DOHH2 (cell line): ENCODE data around the gene PLA2G4E.

Source experiments
- H3F3A ChIP-seq: fragments of 200-600 bp; sonication (generic), shearing (Covaris generic); 2 replicates; pipeline ENCODE4 v1.6.0; 2016; ENCODE audit warnings: antibody characterized with exemption, mild to moderate bottlenecking; ENCODE audit not compliant: control insufficient read depth, insufficient read depth
- H3K27ac ChIP-seq: fragments of 200-600 bp; sonication (generic); 2 replicates; pipeline ENCODE4 v1.5.1; 2014; ENCODE audit warnings: low read depth, mild to moderate bottlenecking, low read length, moderate library complexity
- H3K27me3 ChIP-seq: fragments of 200-600 bp; sonication (generic); 2 replicates; pipeline ENCODE4 v1.6.1; 2014; ENCODE audit warnings: mild to moderate bottlenecking, low read length, mixed read lengths; ENCODE audit not compliant: control insufficient read depth
- H3K36me3 ChIP-seq: fragments of 200-600 bp; sonication (generic); 2 replicates; pipeline ENCODE4 v1.6.1; 2014; ENCODE audit warnings: mild to moderate bottlenecking, low read length, moderate library complexity, mixed read lengths; ENCODE audit not compliant: control insufficient read depth
- H3K4me1 ChIP-seq: fragments of 200-600 bp; sonication (generic); 2 replicates; pipeline ENCODE4 v1.6.1; 2014; ENCODE audit warnings: mild to moderate bottlenecking, low read length, mixed read lengths; ENCODE audit not compliant: control insufficient read depth
- H3K4me2 ChIP-seq: fragments of 200-600 bp; sonication (generic); 2 replicates; pipeline ENCODE4 v1.6.0; 2014; ENCODE audit warnings: mild to moderate bottlenecking, low read length, moderate library complexity
- H3K4me3 ChIP-seq: fragments of 200-600 bp; sonication (generic); 2 replicates; pipeline ENCODE4 v1.5.1; 2014; ENCODE audit warnings: mild to moderate bottlenecking, low read length, mixed read lengths
- H3K79me2 ChIP-seq: fragments of 200-600 bp; sonication (generic); 2 replicates; pipeline ENCODE4 v1.6.1; 2014; ENCODE audit warnings: mild to moderate bottlenecking, low read length, mixed read lengths; ENCODE audit not compliant: control insufficient read depth
- H3K9me2 ChIP-seq: fragments of 200-600 bp; sonication (generic); replicated peaks from 2 replicates; pipeline ENCODE4 v1.6.1; 2014; ENCODE audit warnings: mild to moderate bottlenecking, low read length, mixed read lengths; ENCODE audit not compliant: control insufficient read depth
- H3K9me3 ChIP-seq: fragments of 200-600 bp; sonication (generic); 2 replicates; pipeline ENCODE4 v1.6.1; 2014; ENCODE audit warnings: antibody characterized with exemption, low read length, mixed read lengths; ENCODE audit not compliant: control insufficient read depth, insufficient read depth
- H4K20me1 ChIP-seq: fragments of 200-600 bp; sonication (generic); 2 replicates; pipeline ENCODE4 v1.6.0; 2014; ENCODE audit warnings: low read depth, mild to moderate bottlenecking, antibody characterized with exemption, low read length, moderate library complexity; ENCODE audit not compliant: control insufficient read depth, insufficient read depth
- EZH2phosphoT487 ChIP-seq: fragments of 200-600 bp; sonication (generic); IDR thresholded peaks from 2 replicates; pipeline ENCODE4 v1.6.1; 2017; ENCODE audit warnings: borderline replicate concordance, mild to moderate bottlenecking, antibody characterized with exemption, low read length, moderate library complexity, mixed read lengths
- TF ChIP-seq, protein P1 (sequence below): fragments of 200-600 bp; sonication (generic); IDR thresholded peaks from one replicate; pipeline ENCODE4 v1.5.1; 2014; ENCODE audit warnings: antibody characterized with exemption, mild to moderate bottlenecking, low read depth, low read length; ENCODE audit not compliant: poor library complexity, severe bottlenecking

PLA2G4E gene

DNA sequence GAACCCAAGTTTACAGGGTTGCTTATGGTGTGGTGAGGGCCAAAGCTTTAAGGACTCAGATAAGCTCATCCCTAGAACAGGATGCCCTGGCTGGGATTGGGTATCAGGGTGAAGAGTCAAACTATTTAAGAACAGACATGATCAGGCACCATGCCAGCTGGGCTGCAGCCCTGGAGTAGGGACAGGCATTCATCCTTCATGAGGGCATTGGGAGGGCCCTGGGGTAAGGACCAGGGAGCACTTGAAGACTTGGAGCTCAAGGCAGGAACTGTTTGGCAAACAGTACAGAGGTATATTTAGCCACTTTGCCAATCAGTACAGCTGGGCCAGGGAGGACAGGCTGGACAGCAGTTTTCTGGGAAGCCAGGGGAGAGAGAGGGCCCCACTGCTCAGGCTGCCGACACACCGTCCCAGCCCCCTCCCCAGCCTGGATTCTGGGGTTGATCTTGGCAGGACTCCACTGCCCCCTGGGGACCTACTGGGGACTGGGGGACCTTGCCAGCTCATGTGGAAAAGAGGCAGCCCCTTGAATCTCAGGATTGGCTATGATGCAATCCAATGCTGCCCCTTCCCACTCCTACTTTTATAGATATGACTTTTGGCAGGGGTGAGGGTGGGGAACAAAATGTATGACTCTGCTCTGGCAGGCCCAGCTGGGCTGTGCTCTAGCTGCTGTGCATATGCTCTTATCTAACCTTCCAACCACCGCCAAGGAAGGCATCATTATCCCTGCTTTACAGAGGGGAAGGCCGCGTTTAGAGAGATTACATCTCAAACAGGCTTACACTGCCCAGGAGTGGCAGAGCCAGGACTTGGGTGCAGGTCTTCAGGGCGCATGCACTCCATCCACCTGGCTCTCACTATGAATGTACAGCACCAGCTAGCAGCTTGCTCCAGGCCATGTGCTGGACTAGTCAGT is 2.3 kb downstream of the PLA2G4E start:
- Histone ChIP-seq H3K27ac (no peak overlapping the region), H3K27me3 (peaks cover 18% of the 10 kb centered on the region), H3K9me3 (no peaks in the 10 kb centered on the region), H3K4me3 (no peak overlapping the region), H3K36me3 (no peaks in the 10 kb centered on the region), H3K4me2 (no peak overlapping the region), H3K9me2 (no peaks in the 10 kb centered on the region), H3K79me2 (no peaks in the 10 kb centered on the region), H3F3A (no peaks in the 10 kb centered on the region), H4K20me1 (no peaks in the 10 kb centered on the region), H3K4me1 (no peaks in the 10 kb centered on the region)
- no peak for TF ChIP-seq EZH2phosphoT487
- TF ChIP-seq, protein P1, sequence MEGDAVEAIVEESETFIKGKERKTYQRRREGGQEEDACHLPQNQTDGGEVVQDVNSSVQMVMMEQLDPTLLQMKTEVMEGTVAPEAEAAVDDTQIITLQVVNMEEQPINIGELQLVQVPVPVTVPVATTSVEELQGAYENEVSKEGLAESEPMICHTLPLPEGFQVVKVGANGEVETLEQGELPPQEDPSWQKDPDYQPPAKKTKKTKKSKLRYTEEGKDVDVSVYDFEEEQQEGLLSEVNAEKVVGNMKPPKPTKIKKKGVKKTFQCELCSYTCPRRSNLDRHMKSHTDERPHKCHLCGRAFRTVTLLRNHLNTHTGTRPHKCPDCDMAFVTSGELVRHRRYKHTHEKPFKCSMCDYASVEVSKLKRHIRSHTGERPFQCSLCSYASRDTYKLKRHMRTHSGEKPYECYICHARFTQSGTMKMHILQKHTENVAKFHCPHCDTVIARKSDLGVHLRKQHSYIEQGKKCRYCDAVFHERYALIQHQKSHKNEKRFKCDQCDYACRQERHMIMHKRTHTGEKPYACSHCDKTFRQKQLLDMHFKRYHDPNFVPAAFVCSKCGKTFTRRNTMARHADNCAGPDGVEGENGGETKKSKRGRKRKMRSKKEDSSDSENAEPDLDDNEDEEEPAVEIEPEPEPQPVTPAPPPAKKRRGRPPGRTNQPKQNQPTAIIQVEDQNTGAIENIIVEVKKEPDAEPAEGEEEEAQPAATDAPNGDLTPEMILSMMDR = no peak

DNA sequence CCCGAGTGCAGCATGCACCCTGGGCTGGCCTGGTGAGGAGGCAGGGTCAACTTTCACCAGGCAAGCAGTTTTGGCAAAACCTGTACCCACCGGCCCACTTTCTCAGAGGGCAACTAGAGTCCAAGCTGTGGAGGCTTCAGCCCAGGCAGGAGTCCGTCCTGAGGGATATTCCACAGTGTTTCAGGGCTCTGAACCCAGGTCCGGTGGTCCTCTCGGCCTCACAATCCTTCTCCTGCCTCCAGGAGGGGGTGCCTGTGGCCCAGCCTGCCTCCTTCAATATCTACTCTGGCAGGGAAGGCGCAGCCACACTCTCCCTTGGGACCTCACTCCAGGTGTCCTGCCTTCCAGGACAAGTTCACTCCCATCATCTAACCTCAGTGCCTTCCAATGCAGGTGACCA is 3.9 kb downstream of the PLA2G4E start:
- Histone ChIP-seq H3K36me3 (no peaks in the 10 kb centered on the region), H4K20me1 (no peaks in the 10 kb centered on the region), H3K4me3 (no peak overlapping the region), H3K9me2 (no peaks in the 10 kb centered on the region), H3K27ac (no peak overlapping the region), H3K79me2 (no peaks in the 10 kb centered on the region), H3K27me3 (peaks cover 18% of the 10 kb centered on the region), H3F3A (no peaks in the 10 kb centered on the region), H3K4me1 (no peaks in the 10 kb centered on the region), H3K9me3 (no peaks in the 10 kb centered on the region), H3K4me2 (no peak overlapping the region)
- TF ChIP-seq, protein P1 = no peak
- no peak for TF ChIP-seq EZH2phosphoT487

DNA sequence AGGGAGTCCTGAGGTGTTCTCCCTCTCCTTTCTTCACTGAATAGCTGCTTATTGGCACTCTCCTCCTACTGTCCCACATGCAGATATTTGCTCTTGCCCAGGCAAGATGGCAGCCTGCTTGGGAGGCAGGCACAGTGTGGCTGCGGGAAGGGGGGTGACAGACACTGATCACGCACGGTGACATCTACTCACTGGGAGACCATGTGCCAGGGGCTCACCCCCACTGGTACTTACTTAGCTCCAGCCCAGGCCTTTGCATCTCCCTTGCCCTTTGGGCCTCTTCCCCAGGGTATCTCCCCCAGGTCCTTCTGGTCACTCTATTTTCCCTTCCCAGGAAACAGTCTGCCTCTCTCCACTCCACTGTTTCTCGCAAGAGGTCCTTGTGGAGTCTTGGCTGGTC is 6.4 kb downstream of the PLA2G4E start:
- Histone ChIP-seq H3K9me3 (no peaks in the 10 kb centered on the region), H3K27ac (no peak overlapping the region), H3F3A (no peaks in the 10 kb centered on the region), H3K4me2 (no peak overlapping the region), H3K4me1 (no peaks in the 10 kb centered on the region), H3K36me3 (no peaks in the 10 kb centered on the region), H3K27me3 (peaks cover 18% of the 10 kb centered on the region), H3K79me2 (no peaks in the 10 kb centered on the region), H3K4me3 (no peak overlapping the region), H3K9me2 (no peaks in the 10 kb centered on the region), H4K20me1 (no peaks in the 10 kb centered on the region)
- no peak for TF ChIP-seq EZH2phosphoT487
- TF ChIP-seq, protein P1 = no peak
